ENCODE measurements around the gene EGLN3.

DNA sequence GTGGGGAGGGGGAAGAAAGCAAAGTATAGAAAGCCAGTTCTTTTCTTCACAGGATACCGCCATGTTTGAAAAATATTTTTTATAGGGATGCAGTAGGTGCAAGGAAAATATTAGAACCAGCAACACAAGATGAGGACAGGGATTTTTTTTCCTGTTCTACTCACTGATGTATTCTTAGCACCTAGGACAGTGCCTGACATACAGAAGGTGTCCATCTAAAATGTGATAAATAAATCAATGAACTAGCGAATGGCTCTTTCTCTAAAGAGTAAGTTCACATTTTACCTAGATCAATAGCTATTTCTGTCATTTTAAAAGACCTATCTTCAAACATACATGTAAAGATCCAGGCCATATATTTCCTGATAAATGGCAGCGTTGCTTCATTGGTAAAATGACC lies 18.8 kb downstream of the EGLN3 start:
- TF ChIP-seq, protein P1, sequence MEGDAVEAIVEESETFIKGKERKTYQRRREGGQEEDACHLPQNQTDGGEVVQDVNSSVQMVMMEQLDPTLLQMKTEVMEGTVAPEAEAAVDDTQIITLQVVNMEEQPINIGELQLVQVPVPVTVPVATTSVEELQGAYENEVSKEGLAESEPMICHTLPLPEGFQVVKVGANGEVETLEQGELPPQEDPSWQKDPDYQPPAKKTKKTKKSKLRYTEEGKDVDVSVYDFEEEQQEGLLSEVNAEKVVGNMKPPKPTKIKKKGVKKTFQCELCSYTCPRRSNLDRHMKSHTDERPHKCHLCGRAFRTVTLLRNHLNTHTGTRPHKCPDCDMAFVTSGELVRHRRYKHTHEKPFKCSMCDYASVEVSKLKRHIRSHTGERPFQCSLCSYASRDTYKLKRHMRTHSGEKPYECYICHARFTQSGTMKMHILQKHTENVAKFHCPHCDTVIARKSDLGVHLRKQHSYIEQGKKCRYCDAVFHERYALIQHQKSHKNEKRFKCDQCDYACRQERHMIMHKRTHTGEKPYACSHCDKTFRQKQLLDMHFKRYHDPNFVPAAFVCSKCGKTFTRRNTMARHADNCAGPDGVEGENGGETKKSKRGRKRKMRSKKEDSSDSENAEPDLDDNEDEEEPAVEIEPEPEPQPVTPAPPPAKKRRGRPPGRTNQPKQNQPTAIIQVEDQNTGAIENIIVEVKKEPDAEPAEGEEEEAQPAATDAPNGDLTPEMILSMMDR (IDR thresholded peaks at IDR 0.05; ENCODE audit: insufficient read depth, low read length, poor library complexity, severe bottlenecking) = no peak
- no peak for TF ChIP-seq EZH2phosphoT487 (conservative IDR thresholded peaks at IDR 0.05; ENCODE audit: low read length)

Data from SU-DHL-6 (cell line).